Fibroblast of skin of abdomen (primary cell): ENCODE data around the gene DPH5.
"Not testable (repeated sequence)": the region's sequence is repeated elsewhere in the genome, so short reads cannot be mapped to it uniquely, and the experiment has no call there.

ENCODE experiments used
- DNase-seq: peaks from one replicate; pipeline ENCODE4 v3.0.0-alpha.2; 2013

Gene DPH5

GRCh38 chr1:100982793-100983192 lies 42.8 kb downstream of the DPH5 start:
- no peak for DNase-seq

- DNase-seq = peak; percentile 26
Measured at GRCh38 chr1:100979631-100980030, 46.0 kb downstream of the DPH5 start.

DNA sequence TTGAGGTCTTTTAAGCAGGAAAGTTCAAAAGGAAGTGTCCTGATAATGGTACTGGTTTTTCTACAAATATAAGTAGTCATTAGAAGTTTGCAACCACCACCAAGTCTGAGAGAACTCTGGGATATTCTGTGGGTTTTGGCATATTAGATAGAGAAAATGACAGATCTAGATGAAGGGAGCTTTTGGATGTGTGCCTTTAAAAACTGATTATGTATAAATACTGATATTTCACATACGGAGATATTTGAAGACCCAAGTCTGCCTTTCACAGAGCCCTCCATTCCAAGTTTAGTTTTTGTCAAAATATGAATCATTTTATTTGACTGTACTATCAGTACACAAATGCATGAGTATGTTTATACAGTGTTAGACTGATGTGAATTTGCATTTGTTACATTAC lies 48.6 kb downstream of the DPH5 start:
- no peak for DNase-seq

GRCh38 chr1:100972185-100972584 lies 53.4 kb downstream of the DPH5 start:
- no peak for DNase-seq

GRCh38 chr1:100971021-100971420 lies 54.6 kb downstream of the DPH5 start:
- no peak for DNase-seq

GRCh38 chr1:100969327-100969726 lies 56.3 kb downstream of the DPH5 start:
- no peak for DNase-seq

GRCh38 chr1:100968621-100969020 lies 57.0 kb downstream of the DPH5 start:
- no peak for DNase-seq

DNA sequence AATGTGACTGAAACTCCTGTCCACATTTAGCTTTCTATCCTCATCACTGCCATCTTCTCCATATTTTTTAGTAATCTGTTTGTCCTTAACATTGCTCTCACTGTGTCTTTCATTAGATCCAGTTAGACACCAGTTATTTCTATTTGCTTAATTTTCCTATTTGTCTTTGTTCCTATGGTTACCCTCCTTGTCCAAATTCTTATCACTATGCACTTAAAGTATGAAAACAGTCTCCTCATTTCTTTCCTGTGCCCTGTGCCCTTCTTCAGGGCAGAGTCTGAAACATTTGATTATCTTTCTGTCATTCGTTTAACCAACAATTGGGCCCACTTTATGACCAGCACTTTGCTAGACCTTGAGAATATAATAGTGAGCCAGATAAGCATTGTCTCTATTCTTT lies 65.5 kb downstream of the DPH5 start:
- DNase-seq = no peak

DNA sequence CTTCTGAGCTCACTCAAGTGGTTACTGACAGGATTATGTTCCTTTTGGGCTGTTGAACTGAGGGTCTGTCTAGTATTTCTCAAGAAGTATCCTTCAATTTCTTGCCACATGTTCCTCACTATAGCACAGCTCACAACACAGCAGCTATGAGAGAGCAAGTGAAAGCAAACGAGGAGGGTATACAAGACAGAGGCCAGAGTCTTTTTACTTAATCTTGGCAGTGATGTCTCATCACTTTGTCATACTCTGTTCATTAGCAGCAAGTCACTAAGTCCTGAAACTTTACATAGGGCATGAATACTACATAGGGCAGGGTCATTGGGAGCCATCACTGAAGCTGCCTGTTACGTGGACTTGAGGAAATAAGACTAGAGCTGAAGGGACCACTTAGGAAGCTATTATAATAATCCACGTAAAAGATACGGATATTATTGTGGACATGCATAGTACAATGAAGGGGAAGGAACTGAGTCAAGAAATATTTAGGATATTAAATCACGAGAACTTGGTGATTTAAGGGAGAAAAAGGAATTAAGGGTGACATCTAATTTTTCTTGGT lies 66.0 kb downstream of the DPH5 start:
- DNase-seq = peak; percentile 12

GRCh38 chr1:100955322-100955721 lies 70.3 kb downstream of the DPH5 start:
- peak; percentile 94 for DNase-seq

GRCh38 chr1:100953960-100954730 lies 71.4 kb downstream of the DPH5 start:
- no peak for DNase-seq

DNA sequence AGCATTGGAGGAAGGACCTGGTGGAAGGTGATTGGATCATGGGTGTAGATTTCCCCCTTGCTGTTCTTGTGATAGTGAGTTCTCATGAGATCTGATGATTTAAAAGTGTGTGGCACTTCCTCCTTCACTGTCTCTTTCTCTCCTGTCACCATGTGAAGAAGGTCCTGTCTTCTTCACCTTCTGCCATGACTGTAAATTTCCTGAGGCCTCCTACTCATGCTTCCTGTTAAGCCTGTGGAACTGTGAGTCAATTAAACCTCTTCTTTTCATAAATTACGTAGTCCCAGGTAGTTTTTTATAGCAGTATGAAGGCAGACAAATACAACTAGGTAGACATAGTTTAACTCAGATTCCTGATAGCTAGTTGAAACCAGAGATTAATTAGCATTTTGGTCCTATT lies 72.6 kb downstream of the DPH5 start:
- DNase-seq = not testable (repeated sequence)

DNA sequence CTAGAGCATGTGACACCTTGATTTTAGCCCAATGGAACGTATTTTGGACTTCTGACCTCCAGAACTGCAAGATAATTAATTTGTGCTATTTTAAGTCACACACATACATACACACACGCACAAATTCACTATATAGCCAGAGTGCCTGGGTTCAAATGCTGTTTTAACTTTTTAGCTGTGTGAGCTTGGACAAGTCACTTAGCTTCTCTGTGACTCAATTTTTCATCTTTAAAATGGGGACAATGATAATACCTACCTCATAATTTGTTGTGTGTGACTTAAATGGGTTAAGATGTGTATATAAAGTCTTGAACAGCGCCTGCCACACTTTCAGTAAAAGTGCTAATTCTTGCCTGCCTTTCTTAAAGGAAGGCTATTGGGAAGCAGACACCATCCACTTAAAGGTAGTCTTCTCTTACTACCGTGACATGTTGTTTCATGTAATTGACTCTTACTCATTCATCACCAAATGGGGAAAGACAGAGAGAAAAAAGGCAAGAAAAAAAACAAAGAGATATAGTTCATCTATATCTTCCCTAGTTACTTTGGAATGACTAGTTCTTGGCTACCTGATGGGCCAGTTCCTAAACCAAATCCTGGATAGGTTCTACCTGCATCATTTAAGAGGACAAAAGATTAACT lies 73.4 kb downstream of the DPH5 start:
- DNase-seq = no peak

GRCh38 chr1:100950781-100951180 lies 74.8 kb downstream of the DPH5 start:
- peak; percentile 85 for DNase-seq

GRCh38 chr1:100950337-100950736 lies 75.2 kb downstream of the DPH5 start:
- DNase-seq = no peak

DNA sequence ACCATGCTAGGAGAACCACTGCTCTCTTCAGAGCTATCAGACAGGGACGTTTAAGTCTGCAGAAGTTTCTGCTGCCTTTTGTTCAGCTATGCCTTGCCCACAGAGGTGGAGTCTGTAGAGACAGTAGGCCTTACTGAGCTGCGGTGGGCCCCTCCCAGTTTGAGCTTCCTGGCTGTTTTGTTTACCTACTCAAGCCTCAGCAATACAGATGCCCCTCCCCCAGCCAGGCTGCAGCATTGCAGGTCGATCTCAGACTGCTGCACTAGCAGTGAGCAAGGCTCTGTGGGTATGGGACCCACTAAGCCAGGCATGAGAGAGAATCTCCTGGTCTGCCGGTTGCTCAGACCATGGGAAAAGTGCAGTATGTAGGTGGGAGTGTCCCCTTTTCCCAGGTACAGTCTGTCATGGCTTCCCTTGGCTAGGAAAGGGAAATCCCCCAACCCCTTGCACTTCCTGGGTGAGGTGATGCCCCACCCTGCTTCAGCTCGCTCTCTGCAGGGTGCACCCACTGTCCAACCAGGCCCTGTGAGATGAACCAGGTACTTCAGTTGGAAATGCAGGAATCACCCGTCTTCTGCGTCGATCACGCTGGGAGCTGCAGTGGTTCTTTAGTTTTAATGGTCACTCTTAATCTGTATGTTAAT lies 75.9 kb downstream of the DPH5 start:
- not testable (repeated sequence) for DNase-seq

DNA sequence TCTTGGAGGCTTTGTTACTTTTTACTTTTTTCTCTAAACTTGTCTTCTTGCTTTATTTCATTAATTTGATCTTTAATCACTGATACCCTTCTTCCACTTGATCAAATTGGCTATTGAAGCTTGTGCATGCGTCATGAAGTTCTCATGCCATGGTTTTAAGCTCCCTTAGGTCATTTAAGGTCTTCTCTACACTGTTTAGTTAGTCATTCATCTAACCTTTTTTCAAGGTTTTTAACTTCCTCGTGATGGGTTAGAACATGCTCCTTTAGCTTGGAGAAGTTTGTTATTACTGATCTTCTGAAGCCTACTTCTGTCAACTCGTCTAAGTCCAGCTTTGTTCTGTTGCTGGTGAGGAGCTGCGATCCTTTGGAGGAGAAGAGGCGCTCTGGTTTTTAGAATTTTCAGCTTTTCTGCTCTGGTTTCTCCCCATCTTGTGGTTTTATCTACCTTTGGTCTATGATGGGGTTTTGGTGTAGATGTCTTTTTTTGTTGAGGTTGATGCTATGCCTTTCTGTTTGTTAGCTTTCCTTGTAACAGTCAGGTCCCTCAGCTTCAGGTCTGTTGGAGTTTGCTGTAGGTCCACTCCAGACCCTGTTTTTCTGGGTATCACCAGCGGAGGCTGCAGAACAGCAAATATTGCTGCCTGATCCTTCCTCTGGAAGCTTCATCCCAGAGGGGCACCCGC lies 76.7 kb downstream of the DPH5 start:
- not testable (repeated sequence) for DNase-seq

- DNase-seq = not testable (repeated sequence)
Measured at GRCh38 chr1:100947816-100948215, 77.8 kb downstream of the DPH5 start.

DNA sequence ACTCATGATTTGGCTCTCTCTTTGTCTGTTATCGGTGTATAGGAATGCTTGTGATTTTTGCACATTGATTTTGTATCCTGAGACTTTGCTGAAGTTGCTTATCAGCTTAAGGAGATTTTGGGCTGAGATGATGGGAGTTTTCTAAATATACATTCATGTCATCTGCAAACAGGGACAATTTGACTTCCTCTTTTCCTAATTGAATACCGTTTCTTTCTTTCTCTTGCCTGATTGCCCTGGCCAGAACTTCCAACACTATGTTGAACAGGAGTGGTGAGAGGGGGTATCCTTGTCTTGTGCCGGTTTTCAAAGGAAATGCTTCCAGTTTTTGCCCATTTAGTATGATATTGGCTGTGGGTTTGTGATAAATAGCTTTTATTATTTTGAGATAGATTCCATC lies 79.5 kb downstream of the DPH5 start:
- not testable (repeated sequence) for DNase-seq

DNA sequence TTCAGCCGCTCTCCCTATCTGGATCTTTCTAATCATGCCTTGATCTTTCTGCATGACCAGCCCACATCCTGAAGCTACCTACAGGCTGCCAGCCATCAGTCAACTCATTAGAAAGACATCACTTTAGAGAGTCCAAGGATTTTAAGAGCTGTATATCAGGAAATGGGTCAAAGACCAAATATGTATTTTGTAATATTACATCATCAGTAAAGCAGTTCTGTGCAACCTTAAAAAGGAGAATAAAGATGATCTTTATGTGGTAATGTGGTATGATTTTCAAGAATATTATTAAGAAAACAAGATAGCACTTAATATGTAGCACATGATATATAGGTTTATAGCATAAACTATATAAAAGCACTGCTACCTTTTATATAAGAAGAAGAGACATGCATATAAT lies 82.1 kb downstream of the DPH5 start:
- no peak for DNase-seq

DNA sequence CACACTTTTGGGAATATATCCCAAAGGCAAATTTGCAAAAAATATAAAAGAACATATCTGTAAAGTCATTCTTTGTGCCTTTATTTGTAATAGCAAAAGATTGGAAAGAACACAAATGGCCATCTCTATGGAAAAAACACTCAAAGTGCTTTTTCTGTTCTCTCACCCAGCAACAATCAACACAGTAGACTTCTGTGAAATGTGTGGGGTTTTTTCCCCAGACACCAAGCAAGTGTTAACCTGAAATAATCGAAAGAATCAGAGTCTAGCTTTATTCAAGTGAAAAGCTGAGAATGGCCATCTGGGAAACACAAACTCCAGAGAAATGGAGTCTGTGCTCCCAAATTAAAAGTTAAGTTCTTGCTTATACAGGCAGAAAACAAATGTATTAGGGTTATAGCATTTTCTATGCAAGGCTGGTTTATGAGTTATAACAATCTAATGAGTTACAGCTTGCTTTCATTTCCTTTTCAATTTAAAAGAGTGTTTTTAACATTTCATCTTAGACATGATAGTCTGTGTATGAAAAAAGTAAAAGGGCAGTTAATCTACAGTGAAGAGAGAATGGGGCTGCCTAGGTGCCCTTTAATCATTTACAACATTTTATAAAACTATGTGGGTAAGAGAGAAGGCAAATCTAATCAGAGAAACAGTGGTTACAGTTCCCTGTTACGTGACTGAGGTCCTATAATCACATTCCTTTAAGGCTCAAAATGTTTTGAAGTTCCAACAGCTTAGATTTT lies 83.1 kb downstream of the DPH5 start:
- no peak for DNase-seq

DNA sequence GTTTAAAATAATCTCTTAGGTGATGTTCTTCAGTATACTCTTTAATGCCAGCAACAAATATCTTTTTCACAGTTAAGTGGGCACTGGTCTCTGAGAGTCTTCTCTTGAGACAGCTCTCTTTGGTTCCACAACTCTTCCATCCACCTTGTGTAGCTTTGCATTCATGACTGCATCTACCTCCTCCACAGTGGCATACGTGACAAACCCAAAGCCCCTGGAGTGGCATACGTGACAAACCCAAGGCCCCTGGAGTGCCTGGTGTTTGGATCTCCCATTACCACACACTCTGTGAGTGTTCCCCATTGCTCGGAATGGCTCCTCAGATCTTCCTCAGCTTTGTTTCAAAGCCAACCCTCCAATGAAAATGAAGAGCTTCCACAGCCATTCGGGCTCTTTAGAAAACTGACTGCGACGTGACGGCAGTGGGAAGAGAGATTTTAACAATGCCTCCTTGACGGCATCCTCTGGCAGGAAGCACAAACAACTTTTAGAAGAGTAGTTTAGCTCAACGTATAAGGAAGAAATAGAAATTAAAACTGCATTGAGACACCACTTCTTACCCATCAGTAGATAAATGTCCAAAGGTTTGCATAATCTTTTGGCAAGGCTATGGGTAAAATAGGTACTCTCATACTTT lies 83.9 kb downstream of the DPH5 start:
- no peak for DNase-seq
